ENCODE results near the gene DDX11.
"Not testable (repeated sequence)": the region's sequence is repeated elsewhere in the genome, so short reads cannot be mapped to it uniquely, and the experiment has no call there.

DNA sequence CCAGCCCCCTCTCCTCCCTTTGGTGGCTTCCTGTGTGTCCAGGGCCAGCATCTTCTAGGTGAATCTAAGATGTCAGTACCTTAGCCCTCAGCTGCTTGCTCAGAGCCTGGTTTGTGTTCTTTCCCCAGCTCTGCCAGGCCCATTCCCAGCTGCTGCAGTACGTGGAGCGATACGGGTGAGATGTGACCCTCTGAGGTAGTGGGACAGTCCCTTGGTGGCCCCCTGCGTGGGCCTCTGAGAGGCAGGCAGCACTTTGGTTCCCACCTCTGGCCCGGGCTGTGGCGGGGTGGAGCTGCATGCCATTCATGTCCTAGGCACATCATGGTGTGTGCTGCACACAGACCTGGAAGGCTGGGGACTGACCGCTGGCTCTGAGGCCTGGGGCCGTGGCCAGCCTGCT is 19.1 kb downstream of the DDX11 start:
- TF ChIP-seq EZH2phosphoT487 (IDR thresholded peaks at IDR 0.05; ENCODE audit: low read length), result not testable (repeated sequence)
- TF ChIP-seq, protein P1, sequence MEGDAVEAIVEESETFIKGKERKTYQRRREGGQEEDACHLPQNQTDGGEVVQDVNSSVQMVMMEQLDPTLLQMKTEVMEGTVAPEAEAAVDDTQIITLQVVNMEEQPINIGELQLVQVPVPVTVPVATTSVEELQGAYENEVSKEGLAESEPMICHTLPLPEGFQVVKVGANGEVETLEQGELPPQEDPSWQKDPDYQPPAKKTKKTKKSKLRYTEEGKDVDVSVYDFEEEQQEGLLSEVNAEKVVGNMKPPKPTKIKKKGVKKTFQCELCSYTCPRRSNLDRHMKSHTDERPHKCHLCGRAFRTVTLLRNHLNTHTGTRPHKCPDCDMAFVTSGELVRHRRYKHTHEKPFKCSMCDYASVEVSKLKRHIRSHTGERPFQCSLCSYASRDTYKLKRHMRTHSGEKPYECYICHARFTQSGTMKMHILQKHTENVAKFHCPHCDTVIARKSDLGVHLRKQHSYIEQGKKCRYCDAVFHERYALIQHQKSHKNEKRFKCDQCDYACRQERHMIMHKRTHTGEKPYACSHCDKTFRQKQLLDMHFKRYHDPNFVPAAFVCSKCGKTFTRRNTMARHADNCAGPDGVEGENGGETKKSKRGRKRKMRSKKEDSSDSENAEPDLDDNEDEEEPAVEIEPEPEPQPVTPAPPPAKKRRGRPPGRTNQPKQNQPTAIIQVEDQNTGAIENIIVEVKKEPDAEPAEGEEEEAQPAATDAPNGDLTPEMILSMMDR (IDR thresholded peaks at IDR 0.05; ENCODE audit: low read length), result not testable (repeated sequence)

All from MM.1S (cell line).